ENCODE measurements around the gene TDRD5.

- no peak for TF ChIP-seq POLR2A (IDR thresholded peaks at IDR 0.05; ENCODE audit: extremely low read depth, insufficient read length)
- TF ChIP-seq CTCF (IDR thresholded peaks at IDR 0.05; ENCODE audit: low read depth, low read length) = no peak
- TF ChIP-seq MAX (IDR thresholded peaks at IDR 0.05; ENCODE audit: low read depth, low read length) = no peak
Observed at GRCh38 chr1:179576509-179576908, 15.1 kb upstream of the TDRD5 start.
